Measurements from ENCODE around the gene ITIH5.

- TF ChIP-seq EZH2 (IDR thresholded peaks at IDR 0.05; ENCODE audit: borderline replicate concordance) (no peak), CTCF (IDR thresholded peaks at IDR 0.05; ENCODE audit: poor library complexity) (no peak)
Measured at GRCh38 chr10:7544203-7544602, 122.6 kb downstream of the ITIH5 start.
